K562 (cell line): ENCODE results near the gene TFCP2L1. TPM values are rescaled to one million over a fixed set of nuclear protein-coding genes. Genes with fewer than 3 reads are reported as not detected.
A peak's percentile ranks its signal among the peaks of the same experiment; 100 is the strongest.

ENCODE experiments used
- ATAC-seq: fragments of 200-7000 bp; cut with Tn5 transposase; 3 replicates; pipeline ENCODE4 v1.9.1; 2020; ENCODE audit warnings: moderate library complexity
- BruUV-seq: library from RNA; stranded (reverse); fragments of 400-500 nt; replicated peaks from 2 replicates; lab custom pipeline; 2021; lab: Mats Ljungman, UMichigan
- CTCF ChIA-PET: fragments of 300-600 bp; formaldehyde crosslinking; extraction: SDS; loops from one replicate; lab custom pipeline; 2021; ENCODE audit warnings: low intra/inter-chr PET ratio; lab: Yijun Ruan, JAX
- POLR2A ChIA-PET: fragments of 300-600, 350-650 bp; sonication (Branson Sonifier 250); formaldehyde crosslinking; extraction: SDS; loops from one replicate; lab custom pipeline; 2021; ENCODE audit warnings: antibody characterized with exemption, inconsistent platforms; lab: Yijun Ruan, JAX
- DNase-seq, 4 experiments: peaks; one replicate each; pipeline versions ENCODE4 v3.0.0 to v3.0.0-alpha.2; 2011 to 2018; ENCODE audit warnings: low spot score in 3 of 4, mixed read lengths in 3 of 4; ENCODE audit errors: extremely low read depth in 1 of 4
- FAIRE-seq: peaks from 2 replicates; lab custom pipeline; 2011; peaks lifted over from hg19 to GRCh38; lab: Jason Lieb, UNC
- H2AFZ ChIP-seq: 2 replicates; pipeline ENCODE4 v1.6.0; 2011; ENCODE audit warnings: low read depth, low read length, control low read depth, inconsistent platforms
- H3K27ac ChIP-seq: fragments of 200-600 bp; 3 replicates; pipeline ENCODE4 v1.8.0; 2011; ENCODE audit warnings: low read depth, mild to moderate bottlenecking, control low read depth, inconsistent platforms, low read length, moderate library complexity, mixed read lengths; ENCODE audit errors: extremely low read depth
- H3K27me3 ChIP-seq, 2 experiments: fragments of 300-600 bp in 1 of 2; 2 replicates in 1 of 2; 3 replicates in 1 of 2; pipeline versions ENCODE4 v1.6.0 to v1.8.0; 2011; ENCODE audit warnings: inconsistent platforms in 2 of 2, low read length in 2 of 2, mild to moderate bottlenecking in 1 of 2, mixed read lengths in 1 of 2, moderate library complexity in 1 of 2; ENCODE audit not compliant: control insufficient read depth in 2 of 2, insufficient read depth in 2 of 2
- H3K36me3 ChIP-seq: fragments of 300-600 bp; 3 replicates; pipeline ENCODE4 v1.8.0; 2011; ENCODE audit warnings: mild to moderate bottlenecking, low read length, inconsistent platforms; ENCODE audit not compliant: control insufficient read depth, insufficient read depth
- H3K4me1 ChIP-seq, 2 experiments: fragments of 200-600 bp in 1 of 2; replicated peaks in 1 of 2; 2 replicates in 1 of 2; 3 replicates in 1 of 2; pipeline versions ENCODE4 v1.5.1 to v1.8.0; 2011; ENCODE audit warnings: inconsistent platforms in 2 of 2, low read length in 2 of 2, mild to moderate bottlenecking in 1 of 2, mixed read lengths in 1 of 2, moderate library complexity in 1 of 2; ENCODE audit not compliant: control insufficient read depth in 2 of 2, insufficient read depth in 2 of 2
- H3K4me2 ChIP-seq: 2 replicates; pipeline ENCODE4 v1.6.1; 2011; ENCODE audit warnings: low read length, control low read depth, inconsistent platforms, mixed read lengths; ENCODE audit not compliant: insufficient read depth
- H3K4me3 ChIP-seq: fragments of 200-600 bp; sonication (generic), shearing (Covaris generic); 2 replicates; pipeline ENCODE4 v1.5.1; 2016; ENCODE audit warnings: control low read depth, inconsistent platforms
- H3K79me2 ChIP-seq: fragments of 200-600 bp; 3 replicates; pipeline ENCODE4 v1.8.0; 2011; ENCODE audit warnings: low read length, inconsistent platforms; ENCODE audit not compliant: control insufficient read depth, insufficient read depth
- H3K9ac ChIP-seq, 2 experiments: 2 replicates each; pipeline versions ENCODE4 v1.6.0 to v1.6.1; 2011; ENCODE audit warnings: low read depth in 2 of 2, low read length in 2 of 2, control low read depth in 1 of 2, inconsistent platforms in 1 of 2, mild to moderate bottlenecking in 1 of 2, mixed read lengths in 1 of 2; ENCODE audit not compliant: insufficient read depth in 1 of 2
- H3K9me1 ChIP-seq: one replicate; pipeline ENCODE4 v1.6.0; 2011; ENCODE audit warnings: inconsistent platforms, mild to moderate bottlenecking, low read length, moderate library complexity; ENCODE audit not compliant: control insufficient read depth, insufficient read depth
- H3K9me3 ChIP-seq: replicated peaks from 2 replicates; pipeline ENCODE4 v1.5.1; 2011; ENCODE audit warnings: low read depth, low read length, inconsistent platforms; ENCODE audit not compliant: control insufficient read depth, insufficient read depth
- H4K20me1 ChIP-seq: replicated peaks from 2 replicates; pipeline ENCODE4 v1.6.1; 2011; ENCODE audit warnings: low read length, inconsistent platforms, mixed read lengths; ENCODE audit not compliant: control insufficient read depth, insufficient read depth
- ATF4 ChIP-seq: fragments of 450-650 bp; formaldehyde crosslinking; IDR thresholded peaks from 2 replicates; pipeline ENCODE4 v1.4.0; 2022; ENCODE audit warnings: mild to moderate bottlenecking, moderate library complexity
- L3MBTL2 ChIP-seq: fragments of 450-650 bp; IDR thresholded peaks from 2 replicates; pipeline ENCODE4 v1.6.1; 2016; ENCODE audit warnings: mild to moderate bottlenecking, moderate library complexity
- NRF1 ChIP-seq, 2 experiments: fragments of 450-650 bp; IDR thresholded peaks in 1 of 2; conservative IDR thresholded peaks in 1 of 2; 2 replicates each; pipeline ENCODE4 v1.6.1; 2014; ENCODE audit warnings: mild to moderate bottlenecking in 2 of 2
- WGBS: fragments of 100-300 bp; shearing (Covaris generic); methylation state at CpG from one replicate; pipeline ENCODE4 v1.1.6; 2016; ENCODE audit warnings: low coverage, mixed read lengths; ENCODE audit not compliant: insufficient coverage; ENCODE audit errors: missing lambda C conversion rate; 5-methylcytosine and 5-hydroxymethylcytosine counted together
- in situ Hi-C: fragments of 300-500 bp; cut with MboI; formaldehyde crosslinking; loops from 4 replicates; pipeline ENCODE4 v1.15.0; 2018; ENCODE audit warnings: inconsistent platforms, mixed read lengths
- intact Hi-C: fragments of 100-400 bp; cut with micrococcal nuclease; formaldehyde crosslinking; loops from 2 replicates; pipeline ENCODE4 v1.14.2; 2022
- polyA plus RNA-seq, 8 experiments: library from polyadenylated mRNA; depleted of rRNA in 4 of 8; stranded (reverse) in 5 of 8; unstranded in 3 of 8; fragments of >200 nt; fragmentation: Nextera tagmentation in 2 of 8; fragmentation: Illumina TruSeq in 1 of 8; extraction: Ambion mirVana in 2 of 8; extraction: Trizol in 1 of 8; gene quantifications; 2 replicates each; pipeline versions ENCODE4 v1.2.1 to v1.2.3, GENCODE V29; 2011 to 2014; ENCODE audit warnings: inconsistent platforms in 1 of 8, missing spikeins in 1 of 8
- total RNA-seq, 7 experiments: library from RNA; depleted of rRNA in 6 of 7; stranded (reverse); fragments of >200 nt in 6 of 7; fragmentation: Illumina TruSeq in 2 of 7; extraction: Trizol in 2 of 7; gene quantifications; 2 replicates each; pipeline versions ENCODE4 v1.2.1 to v1.2.3, GENCODE V29; 2011 to 2021; ENCODE audit warnings: low replicate concordance in 1 of 7

The TFCP2L1 gene
- total and polyA plus RNA-seq, 9 of the 15 experiments (the other 6 are each of a cell fraction or from before 2014, with no cell fraction given), result 0.08 to 1.00 (median 0.42) TPM

DNA sequence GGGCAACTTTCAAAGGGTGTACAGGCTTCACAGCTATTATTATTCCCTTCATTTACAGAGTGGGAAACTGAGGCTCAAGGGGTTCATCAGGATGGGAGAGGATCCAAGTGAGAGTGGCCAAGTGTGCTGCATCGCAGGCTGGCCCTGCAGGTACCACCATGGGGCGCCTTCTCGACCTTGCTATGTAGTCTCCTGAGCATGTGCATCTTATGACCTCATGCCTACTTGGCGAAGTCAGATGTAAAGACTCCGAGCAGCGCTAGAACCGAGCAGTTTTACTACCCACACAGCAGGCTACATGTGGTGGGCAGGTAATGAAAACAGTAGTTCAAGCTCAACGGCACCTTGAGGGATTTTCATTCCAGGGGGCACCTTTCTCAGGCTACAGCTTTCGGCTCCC is 42.0 kb downstream of the TFCP2L1 start:
- FAIRE-seq (no peak), DNase-seq (no peak), ATAC-seq (no peak)
- TF ChIP-seq ATF4 (CRISPR knock-in tag), result no peak
- 0 out of 2 replicates have a peak, but pooled peaks have one; percentile 30 for TF ChIP-seq L3MBTL2
- peak; percentile 33 to 47; a peak in 2 of 4 replicates for TF ChIP-seq NRF1 (conservative IDR thresholded peaks at IDR 0.05 in 1 of 2, IDR thresholded peaks at IDR 0.05 in 1 of 2)
- no peaks in the 10 kb centered on the region for H3K36me3 ChIP-seq
- H3K4me1 ChIP-seq, result no peaks in the 10 kb centered on the region; a peak in 1 of 5 replicates
- intact Hi-C loops, result no loop called here
- H3K27me3 ChIP-seq, result peaks cover 27 to 74% of the 10 kb centered on the region in 2 experiments; a peak in 4 of 5 replicates
- H3K9ac ChIP-seq, result no peak overlapping the region
- no peak overlapping the region for H3K27ac ChIP-seq
- in situ Hi-C loops, result no loop called here
- no peaks in the 10 kb centered on the region for H3K79me2 ChIP-seq
- WGBS, result 16% methylated on average over 9 of the region's 9 CpGs
- no peaks in the 10 kb centered on the region for H3K9me1 ChIP-seq
- H4K20me1 ChIP-seq, result 0 out of 2 replicates have a peak, but pooled peaks cover 1% of the 10 kb centered on the region
- no TSS peak for BruUV-seq
- no peak overlapping the region for H2AFZ ChIP-seq
- H3K4me3 ChIP-seq, result no peak overlapping the region
- no peaks in the 10 kb centered on the region for H3K9me3 ChIP-seq
- no peak overlapping the region for H3K4me2 ChIP-seq
- CTCF ChIA-PET, result no interaction called here
- POLR2A ChIA-PET, result no interaction called here
